OCI-M2 (cell line): Measurements from ENCODE around the gene BCAR3.

Experiments
- DNase-seq: peaks from one replicate; lab custom pipeline; 2025; ENCODE audit not compliant: unreplicated experiment; lab: John Stamatoyannopoulos, UW

The BCAR3 gene

GRCh38 chr1:93578911-93579825 is 102.5 kb downstream of the BCAR3 start:
- DNase-seq, result no peak

- no peak for DNase-seq
Measured at GRCh38 chr1:93578433-93578830, 103.2 kb downstream of the BCAR3 start.

GRCh38 chr1:93577536-93578432 is 103.9 kb downstream of the BCAR3 start:
- no peak for DNase-seq

GRCh38 chr1:93576746-93577145 is 104.9 kb downstream of the BCAR3 start:
- DNase-seq, result no peak

- no peak for DNase-seq
Measured at GRCh38 chr1:93576346-93576745, 105.3 kb downstream of the BCAR3 start.

- DNase-seq, result no peak
Measured at GRCh38 chr1:93575621-93576284, 105.9 kb downstream of the BCAR3 start.

GRCh38 chr1:93574991-93575390 is 106.6 kb downstream of the BCAR3 start:
- DNase-seq, result no peak

- no peak for DNase-seq
Measured at GRCh38 chr1:93574511-93574910, 107.1 kb downstream of the BCAR3 start.

GRCh38 chr1:93573940-93574469 is 107.6 kb downstream of the BCAR3 start:
- no peak for DNase-seq

GRCh38 chr1:93571623-93572310 is 109.9 kb downstream of the BCAR3 start:
- no peak for DNase-seq

GRCh38 chr1:93569489-93569888 is 112.1 kb downstream of the BCAR3 start:
- DNase-seq, result no peak

GRCh38 chr1:93567255-93567918 is 114.2 kb downstream of the BCAR3 start:
- DNase-seq, result peak; percentile 35

- no peak for DNase-seq
Measured at GRCh38 chr1:93566227-93566626, 115.4 kb downstream of the BCAR3 start.

- DNase-seq, result no peak
Measured at GRCh38 chr1:93565496-93566206, 116.0 kb downstream of the BCAR3 start.

- DNase-seq, result no peak
Measured at GRCh38 chr1:93559695-93560094, 121.9 kb downstream of the BCAR3 start.

- no peak for DNase-seq
Measured at GRCh38 chr1:93559045-93559444, 122.6 kb downstream of the BCAR3 start.

- no peak for DNase-seq
Measured at GRCh38 chr1:93556291-93556690, 125.3 kb downstream of the BCAR3 start.

GRCh38 chr1:93554883-93555872 is 126.5 kb downstream of the BCAR3 start:
- no peak for DNase-seq
